ENCODE data around the gene PHC2. TPM values are rescaled to one million over a fixed set of nuclear protein-coding genes. Genes with fewer than 3 reads are reported as not detected.

The PHC2 gene
- total RNA-seq, 1 experiment from 2014 or later = 62.0 TPM

GRCh38 chr1:33446590-33446989 is 15.7 kb upstream of the PHC2 start:
- DNase-seq (ENCODE audit: low spot score) = no peak

GRCh38 chr1:33445108-33445507 is 14.2 kb upstream of the PHC2 start:
- no peak for DNase-seq (ENCODE audit: low spot score)

- no peak for DNase-seq (ENCODE audit: low spot score)
Measured at GRCh38 chr1:33443705-33444180, 12.8 kb upstream of the PHC2 start.

- no peak for DNase-seq (ENCODE audit: low spot score)
Measured at GRCh38 chr1:33443080-33443704, 12.3 kb upstream of the PHC2 start.

- DNase-seq (ENCODE audit: low spot score) = no peak
Measured at GRCh38 chr1:33442141-33442540, 11.2 kb upstream of the PHC2 start.

DNA sequence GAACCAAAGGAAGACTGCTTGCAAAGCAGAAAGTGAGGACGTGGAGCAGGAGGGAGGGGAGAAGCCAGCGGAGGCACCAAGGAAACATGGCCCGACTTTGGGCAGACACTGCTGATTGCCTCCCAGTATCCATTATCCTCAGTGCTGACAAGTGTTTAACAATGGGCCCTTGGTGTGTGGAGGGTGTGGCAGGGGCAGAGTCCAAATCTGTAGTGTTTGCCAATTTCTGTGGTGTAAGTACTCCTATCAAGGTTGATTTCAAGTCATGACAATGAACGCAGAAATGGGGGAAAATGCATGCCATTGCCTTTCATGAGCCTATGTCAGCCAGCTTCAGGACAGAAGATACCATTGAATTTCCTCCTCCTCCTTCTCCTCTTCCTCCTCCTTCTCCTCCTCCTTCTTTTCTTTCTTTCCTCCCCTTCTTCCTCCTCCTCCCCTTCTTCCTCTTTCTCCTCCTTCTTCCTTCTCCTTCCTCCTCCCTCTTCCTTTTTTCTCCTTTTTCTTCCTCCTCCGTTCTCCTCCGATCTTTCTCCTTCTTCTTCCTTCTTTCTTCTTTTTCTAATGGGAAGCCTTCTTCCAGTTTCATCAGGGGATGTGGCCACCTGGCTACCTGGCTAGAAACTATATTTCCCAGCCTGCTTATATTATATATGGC is 10.3 kb upstream of the PHC2 start:
- DNase-seq (ENCODE audit: low spot score) = no peak

DNA sequence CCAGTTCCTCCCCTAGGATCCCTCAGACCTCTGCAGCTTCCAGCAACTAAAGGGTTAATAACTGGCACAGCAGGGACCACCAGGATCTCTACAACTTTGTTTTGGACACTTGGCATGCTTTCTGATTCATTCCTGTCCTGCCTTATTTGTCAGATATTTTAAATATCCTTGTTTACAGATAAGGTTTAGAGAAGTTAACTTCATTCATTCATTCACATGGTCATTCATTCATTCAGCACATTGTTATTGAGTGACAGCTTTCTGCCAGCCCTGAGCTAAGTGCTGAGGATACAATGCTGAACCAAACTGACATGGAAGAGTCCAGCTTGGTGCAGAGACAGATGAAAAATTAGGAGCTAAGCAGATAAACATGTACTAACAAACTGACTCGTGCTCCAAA is 8.8 kb upstream of the PHC2 start:
- DNase-seq (ENCODE audit: low spot score) = no peak

DNA sequence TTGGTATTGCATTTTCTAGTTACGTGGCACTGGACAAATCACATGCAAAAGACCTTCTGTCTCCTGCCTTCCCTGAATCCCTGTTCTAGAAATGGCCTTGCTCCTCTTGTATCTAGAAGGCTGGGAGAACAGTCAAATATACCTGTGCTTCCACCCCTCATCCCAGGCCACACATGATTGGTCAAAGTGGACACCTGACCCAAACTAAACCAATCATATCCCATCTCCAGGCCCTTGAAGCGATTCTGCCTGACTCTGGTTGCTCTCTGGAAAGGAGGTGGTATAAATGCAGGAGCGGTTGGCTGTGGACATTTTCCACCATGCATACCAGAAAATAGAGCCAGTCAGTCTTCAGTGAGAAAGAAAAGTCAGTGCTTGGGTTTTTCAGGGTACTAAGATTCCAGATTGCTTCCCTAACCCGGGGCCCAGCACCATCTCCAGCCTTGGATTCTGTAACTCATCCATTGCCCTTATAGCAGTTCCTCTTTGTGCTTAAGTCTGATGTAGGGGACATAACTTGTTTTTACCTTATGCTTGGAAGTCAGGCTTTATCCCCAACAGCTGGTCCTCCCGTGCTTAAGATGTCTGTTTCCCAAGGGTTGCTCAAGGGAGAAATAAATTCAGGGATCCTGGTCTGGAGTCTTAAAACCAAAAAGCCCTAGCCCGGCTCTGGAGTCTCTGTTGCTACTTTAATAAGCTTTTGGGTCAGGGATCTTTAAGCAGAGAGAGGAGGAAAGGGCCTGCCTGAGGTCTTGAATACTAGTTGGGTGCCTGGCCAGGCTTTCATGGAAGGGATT is 7.7 kb upstream of the PHC2 start:
- DNase-seq (ENCODE audit: low spot score) = no peak

DNA sequence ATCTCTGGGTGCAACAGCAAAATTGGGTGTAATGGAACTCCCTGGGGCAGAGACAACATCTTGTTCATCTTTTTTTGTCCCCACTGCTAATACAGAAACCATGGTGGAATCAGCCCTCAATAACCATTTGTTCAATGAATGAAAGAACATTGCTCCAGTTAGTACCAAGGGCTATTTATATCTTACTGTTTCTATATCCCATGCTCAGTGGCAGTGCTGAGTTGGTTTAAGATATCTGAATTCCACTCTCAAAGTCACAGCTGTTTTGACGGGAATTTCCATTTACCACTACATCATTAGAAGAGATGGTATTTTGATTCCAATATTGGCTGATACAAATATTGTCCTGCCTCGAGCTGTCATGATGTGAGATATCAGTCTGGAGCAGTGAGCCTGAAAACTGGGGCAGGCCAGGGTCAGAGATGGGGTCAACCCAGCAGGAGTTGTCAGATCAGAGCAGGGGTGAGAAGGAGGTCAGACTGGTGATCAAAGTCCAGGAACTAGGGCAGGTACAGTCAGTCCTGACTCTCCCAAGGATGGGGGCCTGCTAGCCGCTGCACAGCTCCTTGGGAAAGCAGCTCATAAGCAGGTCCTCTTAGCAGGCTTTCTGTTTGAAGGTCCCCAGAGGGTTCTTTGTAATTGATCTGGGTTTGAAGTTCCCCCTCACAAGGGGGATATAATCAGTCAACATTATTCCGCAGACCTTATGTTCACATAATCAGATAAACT is 5.8 kb upstream of the PHC2 start:
- DNase-seq (ENCODE audit: low spot score) = no peak

- peak; percentile 78 for DNase-seq (ENCODE audit: low spot score)
Measured at GRCh38 chr1:33435096-33435820, 4.4 kb upstream of the PHC2 start.

DNA sequence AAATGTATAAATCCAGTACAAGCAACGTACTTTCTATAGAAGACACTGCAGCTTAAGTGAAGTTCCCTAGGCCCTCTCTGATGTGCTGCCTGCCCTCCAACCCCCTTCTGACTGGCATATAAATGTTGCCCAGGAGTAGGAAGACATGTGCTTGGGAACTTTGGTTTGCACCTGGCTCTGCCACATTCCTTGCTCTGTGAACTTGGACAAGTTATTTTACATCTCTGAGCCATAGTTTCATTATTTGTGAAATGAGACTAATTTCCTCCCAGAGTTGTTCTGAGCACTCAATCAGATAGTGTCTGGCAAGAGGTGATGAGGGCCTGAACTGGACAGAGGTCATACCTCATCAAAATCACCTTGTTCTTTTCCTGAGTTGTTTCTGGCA is 3.5 kb upstream of the PHC2 start:
- DNase-seq (ENCODE audit: low spot score) = no peak

- peak; percentile 98 for DNase-seq (ENCODE audit: low spot score)
Measured at GRCh38 chr1:33433509-33434362, 2.8 kb upstream of the PHC2 start.

- DNase-seq (ENCODE audit: low spot score) = no peak
Measured at GRCh38 chr1:33429856-33430691, 821 bp downstream of the PHC2 start.

DNA sequence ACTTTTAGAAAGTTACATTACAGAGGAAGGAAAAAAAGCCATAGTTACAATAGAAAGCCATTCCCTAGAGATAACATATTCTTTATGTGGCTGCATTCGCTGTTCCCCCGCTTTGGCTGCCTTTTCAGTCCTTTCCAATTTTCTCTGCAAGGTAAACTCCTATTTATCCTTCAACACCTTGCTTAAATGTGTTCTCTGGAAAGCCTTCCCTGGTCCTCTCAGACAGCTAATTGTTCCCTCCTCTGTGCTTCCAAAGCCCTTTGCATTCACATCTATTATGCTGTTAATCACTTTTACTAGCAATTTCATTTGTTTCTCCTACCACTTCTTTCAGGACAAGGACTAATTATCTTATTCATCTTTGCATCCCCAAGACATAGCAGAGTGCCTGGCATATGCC is 1.6 kb downstream of the PHC2 start:
- DNase-seq (ENCODE audit: low spot score) = no peak

- DNase-seq (ENCODE audit: low spot score) = no peak
Measured at GRCh38 chr1:33428661-33429060, 2.2 kb downstream of the PHC2 start.

DNA sequence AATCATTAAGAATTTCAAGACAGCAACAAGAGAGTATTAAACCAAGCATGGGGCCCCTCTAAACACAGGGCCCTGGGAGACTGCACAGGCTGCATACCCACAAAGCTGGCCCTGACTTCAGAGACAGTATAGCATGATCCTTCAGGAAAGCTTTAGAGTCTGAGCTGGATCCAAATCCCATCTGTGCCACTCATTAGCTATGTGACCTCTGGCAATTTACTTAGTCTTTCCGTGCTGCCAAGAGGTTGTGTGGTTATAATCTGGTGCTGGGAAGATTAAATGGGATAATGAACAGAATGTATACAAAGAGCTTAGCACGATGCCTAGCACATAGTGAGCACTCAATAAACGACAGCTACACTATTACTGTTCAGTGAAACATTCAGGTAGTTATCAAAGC is 4.0 kb downstream of the PHC2 start:
- no peak for DNase-seq (ENCODE audit: low spot score)

DNA sequence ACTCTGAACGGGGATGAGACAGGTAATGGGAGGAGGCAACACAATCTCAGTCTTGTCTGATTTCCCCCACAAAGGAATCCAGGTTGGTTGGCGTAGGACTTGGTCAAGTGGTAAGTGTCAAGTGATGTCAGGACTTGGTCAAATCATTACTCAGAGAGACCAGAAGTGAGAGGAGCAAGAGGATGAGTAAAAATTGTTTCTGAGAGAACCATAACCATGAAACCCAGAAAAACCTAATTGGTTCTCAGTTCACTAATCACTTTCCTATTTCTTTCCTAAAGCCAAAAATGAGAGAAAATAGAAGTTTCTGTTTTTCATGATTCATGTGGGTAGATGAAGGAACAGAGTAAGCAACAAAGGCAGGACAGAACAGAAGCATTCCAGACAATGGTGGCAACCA is 5.0 kb downstream of the PHC2 start:
- DNase-seq (ENCODE audit: low spot score) = no peak

DNA sequence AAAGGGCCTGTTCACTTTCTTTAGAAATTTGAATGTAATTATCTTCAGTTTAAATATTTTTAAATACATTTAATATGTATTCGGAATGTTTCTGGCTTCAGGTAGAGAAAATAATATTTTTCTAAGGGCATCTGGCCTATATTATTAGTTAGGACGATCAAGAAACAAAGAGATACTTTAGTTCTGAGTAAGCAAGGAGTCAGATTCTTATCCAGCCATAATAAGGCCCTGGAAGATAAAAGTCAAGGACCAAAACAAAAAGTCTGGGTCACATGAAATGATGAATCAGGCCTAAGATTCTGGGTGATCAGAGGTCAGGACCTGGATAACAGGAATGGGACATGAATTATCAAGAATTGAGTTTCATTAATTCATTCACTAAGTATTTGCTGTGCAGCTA is 6.3 kb downstream of the PHC2 start:
- no peak for DNase-seq (ENCODE audit: low spot score)

DNA sequence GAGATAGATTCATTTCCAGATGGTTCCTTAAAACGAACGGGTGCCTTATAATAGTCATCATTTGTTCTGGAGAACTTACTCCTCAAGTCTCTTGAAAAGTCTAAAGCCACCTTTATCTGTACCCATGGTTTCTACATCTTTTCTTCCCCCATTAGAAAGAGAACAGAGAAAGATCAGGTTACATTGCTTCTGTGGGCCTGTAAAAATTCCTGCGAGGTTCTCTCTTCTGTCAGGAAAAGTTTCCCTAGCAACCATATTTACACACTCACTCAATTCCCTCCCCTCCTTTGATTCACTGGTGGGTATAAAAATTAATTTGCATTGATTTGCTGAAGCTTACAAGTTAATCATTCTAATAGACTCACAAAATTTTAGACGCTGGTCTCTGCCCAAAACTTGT is 6.7 kb downstream of the PHC2 start:
- no peak for DNase-seq (ENCODE audit: low spot score)

Data from A172 (cell line).